T-helper 22 cell (primary cell): ENCODE results near the gene NKX6-2.
"Not testable (repeated sequence)": the region's sequence is repeated elsewhere in the genome, so short reads cannot be mapped to it uniquely, and the experiment has no call there.

Experiments used
- DNase-seq: peaks from one replicate; pipeline ENCODE4 v3.0.0-alpha.2; 2020; ENCODE audit warnings: low read depth

The NKX6-2 gene

GRCh38 chr10:132797986-132798385, 12.0 kb upstream of the NKX6-2 start:
- not testable (repeated sequence) for DNase-seq

DNA sequence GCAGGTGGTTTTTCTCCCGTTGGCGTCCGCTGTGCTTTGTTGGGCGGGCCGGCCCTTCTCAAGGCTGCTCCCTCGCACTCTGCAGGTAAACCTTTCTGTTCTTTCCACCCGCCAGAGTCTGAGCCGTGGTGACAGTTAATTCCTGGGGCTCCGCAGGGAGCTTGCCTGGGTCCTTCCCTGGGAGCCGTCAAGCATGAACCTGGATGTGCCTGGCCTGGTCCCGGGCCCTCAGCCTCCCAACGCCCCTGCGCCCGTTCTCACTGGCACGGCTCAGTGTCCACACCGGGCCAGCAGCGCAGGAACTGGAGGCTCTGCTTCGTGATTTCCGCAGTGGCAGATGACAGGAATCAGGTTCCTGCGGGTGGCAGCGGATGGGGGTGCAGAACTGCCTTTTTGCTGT, 10.9 kb upstream of the NKX6-2 start:
- no peak for DNase-seq

- DNase-seq = no peak
Measured at GRCh38 chr10:132793871-132794849, 8.2 kb upstream of the NKX6-2 start.

GRCh38 chr10:132793213-132793612, 7.3 kb upstream of the NKX6-2 start:
- no peak for DNase-seq

- no peak for DNase-seq
Measured at GRCh38 chr10:132792796-132793195, 6.8 kb upstream of the NKX6-2 start.

DNA sequence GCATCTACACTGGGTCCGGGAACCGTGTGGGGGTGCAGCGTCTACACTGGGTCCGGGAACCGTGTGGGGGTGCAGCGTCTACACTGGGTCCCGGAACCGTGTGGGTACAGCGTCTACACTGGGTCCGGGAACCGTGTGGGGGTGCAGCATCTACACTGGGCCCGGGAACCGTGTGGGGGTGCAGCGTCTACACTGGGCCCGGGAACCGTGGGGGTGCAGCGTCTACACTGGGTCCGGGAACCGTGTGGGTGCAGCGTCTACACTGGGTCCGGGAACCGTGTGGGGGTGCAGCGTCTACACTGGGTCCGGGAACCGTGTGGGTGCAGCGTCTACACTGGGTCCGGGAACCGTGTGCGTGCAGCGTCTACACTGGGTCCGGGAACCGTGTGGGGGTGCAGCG, 6.2 kb upstream of the NKX6-2 start:
- DNase-seq = not testable (repeated sequence)

DNA sequence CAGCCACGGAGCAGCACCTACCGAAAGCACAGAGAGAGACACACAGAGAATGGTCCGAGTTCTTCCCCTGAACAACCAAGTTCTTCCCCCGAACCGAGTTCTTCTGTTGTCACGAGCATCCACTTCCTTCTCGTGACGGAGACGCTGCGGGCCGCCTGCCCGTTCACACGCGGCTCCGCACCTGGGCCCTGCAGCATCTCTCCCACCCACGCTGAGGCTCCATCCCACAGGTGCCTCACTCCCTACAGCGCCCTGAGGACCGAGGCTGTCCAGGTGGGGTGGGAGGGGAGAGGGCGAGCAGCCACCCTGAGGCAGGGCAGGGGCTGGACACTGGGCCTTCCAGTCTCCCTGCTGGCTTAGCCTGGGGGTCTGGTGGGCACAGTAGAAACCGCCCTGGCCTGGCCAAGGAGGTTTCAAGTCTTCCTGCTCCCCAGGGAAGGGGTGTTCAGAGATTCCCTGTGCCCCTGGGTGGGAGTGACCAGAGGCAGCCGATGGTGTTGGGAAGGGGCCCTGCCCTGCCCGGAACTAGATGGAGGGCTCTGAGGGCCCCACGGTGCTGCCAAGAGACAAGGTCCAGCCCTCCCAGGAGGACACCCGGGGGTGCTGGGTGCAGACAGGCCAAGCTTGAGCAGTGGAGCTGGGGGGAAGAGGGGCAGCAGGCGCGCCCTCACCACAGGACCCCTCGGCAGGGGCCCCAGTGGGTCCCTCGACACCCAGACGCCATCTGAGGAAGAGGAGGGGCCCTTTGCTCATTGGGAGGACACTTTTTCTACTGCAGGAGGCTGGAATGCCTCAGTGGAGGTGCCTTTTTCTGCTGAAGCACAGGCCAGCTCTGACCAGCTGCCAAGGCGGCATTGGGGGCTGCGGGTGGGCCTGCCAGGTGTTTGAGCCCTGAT, 5.2 kb upstream of the NKX6-2 start:
- no peak for DNase-seq

GRCh38 chr10:132790470-132790869, 4.5 kb upstream of the NKX6-2 start:
- no peak for DNase-seq

DNA sequence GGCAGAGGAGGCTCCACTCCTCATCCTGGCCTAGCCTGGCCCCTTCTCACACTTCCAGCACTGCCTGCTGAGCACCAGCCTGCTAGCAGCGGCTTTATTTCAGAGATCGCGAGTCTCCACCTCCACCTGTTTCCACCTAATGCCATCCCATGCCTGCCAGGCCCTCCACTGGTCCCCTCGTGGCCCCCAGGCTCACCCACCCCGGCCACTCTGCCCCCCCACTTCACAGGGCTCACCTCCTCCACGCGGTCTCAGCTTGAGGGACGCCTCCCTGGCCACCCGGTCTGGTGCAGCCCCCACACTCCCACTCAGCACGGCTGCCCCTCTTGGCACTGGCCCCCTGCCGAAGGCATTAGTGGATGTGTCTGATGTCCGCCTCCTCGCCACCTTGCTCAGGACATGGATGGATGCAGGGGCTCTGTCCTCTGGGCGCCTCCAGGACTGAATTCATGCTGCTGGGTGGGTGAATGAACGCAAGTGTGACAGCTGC, 3.8 kb upstream of the NKX6-2 start:
- no peak for DNase-seq

DNA sequence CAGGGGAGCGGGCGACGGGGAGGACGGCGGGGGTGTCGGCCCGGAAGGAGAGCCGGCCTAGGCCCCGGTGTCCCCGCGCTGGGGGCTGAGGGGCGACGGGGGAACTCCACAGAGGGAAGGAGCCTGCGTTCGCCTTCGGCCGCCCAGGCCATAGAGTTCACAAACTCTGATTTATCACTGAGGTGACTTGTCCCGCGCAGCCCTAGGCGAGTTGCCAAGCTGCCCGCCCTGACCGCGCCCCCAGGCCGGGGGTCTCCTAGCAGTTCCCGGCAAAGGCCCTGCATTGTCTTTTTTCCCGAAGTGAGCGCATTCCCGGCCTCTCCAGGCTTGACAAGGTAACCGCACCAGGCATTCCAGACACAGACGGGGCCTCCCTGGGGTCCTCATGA, 2.9 kb upstream of the NKX6-2 start:
- DNase-seq = no peak

DNA sequence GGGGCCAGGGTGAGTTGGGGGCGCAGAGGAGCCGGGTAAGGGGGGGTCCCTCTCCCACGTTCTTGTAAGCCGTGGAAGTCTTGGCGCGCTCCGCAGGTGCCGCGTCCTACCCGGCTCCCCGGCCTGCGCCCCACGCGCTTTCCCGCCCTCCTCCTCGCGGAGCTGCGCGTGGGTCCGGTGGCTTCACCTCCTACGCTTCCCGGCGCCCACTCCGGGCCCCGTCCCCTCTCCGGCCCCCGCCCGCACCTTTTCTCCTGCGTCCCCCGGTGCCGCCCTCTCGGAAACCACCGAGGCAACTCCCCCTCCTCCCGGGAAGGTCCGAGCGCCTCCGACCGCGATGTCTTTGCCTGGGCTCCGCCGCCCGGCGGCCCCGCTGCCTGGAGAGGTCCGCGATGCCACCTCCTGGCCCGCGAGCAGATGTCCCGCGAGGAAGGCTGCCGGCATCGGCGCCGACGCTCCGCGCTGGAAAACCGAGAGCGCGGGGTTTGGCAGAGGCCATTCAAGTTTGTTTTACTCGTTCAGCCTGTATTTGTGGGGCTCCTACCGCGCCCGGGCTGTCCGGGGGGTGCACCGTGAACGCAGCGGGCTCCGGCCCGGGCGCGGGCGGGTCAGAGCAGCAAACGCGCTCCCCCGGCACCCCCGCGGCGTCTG, 2.4 kb upstream of the NKX6-2 start:
- DNase-seq = no peak

- no peak for DNase-seq
Measured at GRCh38 chr10:132787495-132788179, 1.7 kb upstream of the NKX6-2 start.

- no peak for DNase-seq
Measured at GRCh38 chr10:132786884-132787494, 1.0 kb upstream of the NKX6-2 start.

DNA sequence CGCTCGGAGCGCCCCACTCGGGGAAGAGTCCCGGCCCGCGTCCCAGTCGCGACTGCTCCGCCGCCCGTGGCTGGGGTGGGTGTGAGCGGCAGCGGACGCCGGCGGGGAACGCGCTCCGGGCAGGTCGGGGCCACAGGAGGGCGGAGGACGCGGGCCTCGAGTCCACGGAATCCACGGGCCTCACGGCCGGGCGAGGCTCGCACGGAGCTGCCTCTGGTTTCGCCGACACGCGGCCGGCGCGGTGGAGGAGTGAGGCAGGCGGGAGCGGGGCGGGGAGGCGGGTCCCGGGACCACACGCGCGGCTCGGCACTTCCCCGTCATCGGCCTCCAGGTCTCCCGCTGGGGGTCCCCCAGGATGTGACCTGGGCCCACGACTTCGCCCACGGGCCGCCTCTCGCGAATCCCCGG, 533 bp upstream of the NKX6-2 start:
- no peak for DNase-seq

GRCh38 chr10:132784866-132785722, 853 bp downstream of the NKX6-2 start:
- DNase-seq = no peak

DNA sequence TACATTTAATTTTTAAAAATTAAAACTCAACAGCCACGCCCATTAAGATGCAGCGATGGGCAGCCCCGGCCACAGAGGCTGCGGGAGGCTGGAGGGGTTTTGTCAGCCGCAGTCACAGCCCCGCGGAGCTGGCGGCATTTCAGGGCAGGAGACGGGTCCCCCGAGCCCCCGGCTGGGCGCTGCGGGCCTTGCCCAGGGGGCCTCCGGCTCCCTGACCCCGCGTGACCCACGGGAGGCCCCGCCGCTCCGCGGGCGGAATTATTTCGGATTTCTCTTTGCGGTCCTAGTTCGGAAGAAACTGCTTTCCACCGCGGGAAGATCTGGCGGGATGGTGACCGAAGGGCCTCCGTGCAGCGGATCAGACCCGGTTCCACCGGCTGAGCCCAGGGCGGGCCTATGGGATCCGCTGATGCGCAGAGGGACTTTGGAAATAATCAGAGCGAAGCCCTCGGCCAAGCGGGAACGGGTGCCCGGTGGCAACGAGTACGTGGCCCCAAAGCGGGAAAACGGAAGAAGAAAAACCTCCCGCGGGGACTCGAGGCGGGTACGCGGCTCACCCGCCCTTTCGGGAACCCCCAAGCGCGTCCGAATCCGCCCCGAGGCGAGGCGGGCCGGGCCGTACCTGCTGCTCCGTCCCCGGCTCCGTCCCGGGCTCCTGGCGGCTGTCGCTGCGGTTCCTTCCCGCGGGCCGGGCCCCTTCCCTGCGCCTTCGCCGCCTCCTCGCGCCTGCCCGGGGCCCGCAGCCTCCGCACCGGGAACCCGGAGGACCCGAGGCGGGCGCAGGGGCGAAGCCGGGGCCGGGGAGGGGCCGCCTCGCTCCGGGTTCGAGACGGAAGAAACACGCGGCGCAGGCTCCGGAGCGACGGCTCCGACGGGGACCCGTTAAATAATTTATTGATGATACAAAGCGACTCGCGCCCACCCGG, 1.7 kb downstream of the NKX6-2 start:
- DNase-seq = no peak

GRCh38 chr10:132783165-132783939, 2.6 kb downstream of the NKX6-2 start:
- DNase-seq = no peak

GRCh38 chr10:132781556-132781955, 4.4 kb downstream of the NKX6-2 start:
- DNase-seq = no peak
